Stimulated activated CD8-positive, alpha-beta memory T cell treated with anti-CD3 and anti-CD28 coated beads, Interleukin-12 subunit alpha, Interleukin-12 subunit beta, amount 100 ng/mL, for 4 hours (primary cell): Measurements from ENCODE around the gene PLEKHG3.

Experiments used
- DNase-seq: peaks from one replicate; pipeline ENCODE4 v3.0.0-alpha.2; 2020; ENCODE audit warnings: low read depth

The PLEKHG3 gene

GRCh38 chr14:64728106-64728505 is 23.9 kb downstream of the PLEKHG3 start:
- DNase-seq = no peak

- DNase-seq = no peak
Measured at GRCh38 chr14:64728856-64729255, 24.6 kb downstream of the PLEKHG3 start.

- no peak for DNase-seq
Measured at GRCh38 chr14:64729386-64730060, 25.3 kb downstream of the PLEKHG3 start.

GRCh38 chr14:64730061-64730440 is 25.8 kb downstream of the PLEKHG3 start:
- DNase-seq = no peak

- DNase-seq = no peak
Measured at GRCh38 chr14:64730681-64731080, 26.5 kb downstream of the PLEKHG3 start.

DNA sequence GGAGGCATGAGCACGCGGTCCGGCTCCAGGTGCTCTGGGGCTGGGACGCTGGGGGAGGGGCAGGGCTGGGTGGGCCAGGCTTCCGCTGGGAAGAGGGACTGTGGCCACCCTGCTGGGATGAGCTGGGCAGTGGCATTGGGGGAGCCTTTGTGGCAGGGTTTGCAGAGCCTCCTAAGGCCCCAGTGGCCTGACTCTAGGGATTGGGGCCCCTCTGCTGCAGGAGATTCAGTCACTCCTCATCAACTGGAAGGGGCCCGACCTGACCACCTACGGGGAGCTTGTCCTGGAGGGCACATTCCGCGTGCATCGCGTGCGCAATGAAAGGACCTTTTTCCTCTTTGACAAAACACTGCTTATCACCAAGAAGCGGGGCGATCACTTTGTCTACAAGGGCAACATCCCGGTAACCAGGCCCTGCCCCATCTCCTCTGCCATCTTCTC is 26.9 kb downstream of the PLEKHG3 start:
- DNase-seq = no peak

- no peak for DNase-seq
Measured at GRCh38 chr14:64732066-64732465, 27.8 kb downstream of the PLEKHG3 start.

DNA sequence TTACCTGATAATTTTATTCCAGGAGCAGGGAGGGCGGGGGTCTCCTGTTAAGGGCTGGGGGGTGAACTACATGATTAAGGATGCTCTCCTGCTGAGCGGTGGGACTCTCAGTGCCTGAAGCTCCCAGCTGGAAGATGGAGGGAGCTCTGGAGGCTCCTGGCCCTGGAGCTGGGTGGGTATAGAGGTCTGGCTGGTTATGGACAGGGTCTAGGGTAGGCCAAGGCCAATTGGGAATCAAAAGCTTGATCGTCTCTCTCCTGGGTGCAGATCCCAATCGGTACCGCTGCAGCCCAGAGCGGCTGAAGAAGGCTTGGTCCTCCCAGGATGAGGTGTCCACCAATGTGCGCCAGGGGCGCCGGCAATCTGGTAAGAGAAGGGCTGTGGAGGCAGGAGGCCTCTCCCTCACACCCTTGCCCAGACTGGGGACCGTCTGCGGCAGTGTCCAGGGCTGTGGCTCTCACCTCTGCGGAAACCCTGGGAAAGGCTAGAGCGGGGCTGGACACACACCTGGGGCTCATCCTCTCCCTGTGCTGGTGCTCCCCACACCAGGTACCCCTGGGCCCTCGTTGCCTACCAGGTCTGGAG is 28.4 kb downstream of the PLEKHG3 start:
- no peak for DNase-seq

DNA sequence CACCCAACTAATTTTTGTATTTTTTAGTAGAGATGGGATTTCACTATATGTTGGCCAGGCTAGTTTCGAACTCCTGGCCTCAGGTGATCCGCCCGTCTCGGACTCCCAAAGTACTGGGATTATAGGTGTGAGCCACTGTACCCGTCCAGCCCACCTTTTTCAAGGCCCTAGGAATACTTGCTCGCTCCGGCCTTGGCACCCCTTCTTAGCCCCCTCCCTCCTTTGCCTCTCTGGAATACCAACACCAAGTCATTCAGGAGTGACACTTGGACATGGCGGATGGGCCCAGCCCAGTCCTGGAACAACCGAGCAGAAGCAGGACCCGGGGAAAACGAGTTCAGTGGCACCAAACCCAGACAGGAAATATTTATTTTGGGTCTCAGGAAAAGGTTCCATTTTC is 29.1 kb downstream of the PLEKHG3 start:
- DNase-seq = no peak

- no peak for DNase-seq
Measured at GRCh38 chr14:64733899-64734298, 29.7 kb downstream of the PLEKHG3 start.

- no peak for DNase-seq
Measured at GRCh38 chr14:64734990-64735389, 30.8 kb downstream of the PLEKHG3 start.

DNA sequence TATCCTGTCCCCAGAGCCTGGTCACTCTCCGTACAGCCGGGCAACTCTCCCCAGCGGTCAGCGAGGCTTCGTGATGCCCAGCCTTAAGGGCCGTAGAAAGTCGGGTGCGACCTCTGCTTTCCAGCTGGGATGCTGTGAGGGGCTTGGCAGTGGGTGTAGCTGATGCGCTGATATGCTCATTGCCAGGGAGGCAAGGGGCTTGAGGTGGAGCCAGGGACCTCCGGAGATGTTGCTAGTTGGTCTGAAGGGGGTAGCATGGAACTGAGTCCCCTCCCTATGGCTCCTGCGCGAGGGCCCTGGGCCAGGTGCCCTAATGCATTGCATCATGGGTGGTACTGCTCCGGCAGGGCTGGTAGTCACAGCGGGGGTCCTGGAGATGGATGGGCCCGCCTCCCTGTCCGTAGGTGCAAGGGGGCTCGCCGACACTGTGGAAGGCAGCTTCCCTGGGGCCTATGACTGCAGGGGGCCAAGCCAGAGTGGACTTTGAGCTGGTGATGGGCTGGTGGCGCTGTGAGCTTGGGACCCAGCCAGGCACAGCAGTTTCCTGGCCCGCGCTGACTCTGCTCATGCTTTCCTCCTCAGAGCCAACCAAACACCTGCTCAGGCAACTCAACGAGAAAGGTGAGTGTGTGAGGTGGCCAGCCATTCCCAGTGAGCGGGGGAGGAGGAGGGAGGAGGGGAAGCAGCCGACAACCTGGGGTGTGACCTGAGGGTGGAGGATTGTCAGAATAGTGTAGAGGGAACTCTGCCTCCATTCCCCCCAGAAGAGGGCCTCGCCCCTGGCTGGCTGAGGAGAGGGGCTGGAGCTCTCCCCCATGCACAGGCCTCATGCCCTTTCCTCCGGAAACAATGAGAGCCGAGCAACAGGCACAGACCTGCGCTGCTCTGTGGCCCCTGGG is 32.3 kb downstream of the PLEKHG3 start:
- DNase-seq = no peak

DNA sequence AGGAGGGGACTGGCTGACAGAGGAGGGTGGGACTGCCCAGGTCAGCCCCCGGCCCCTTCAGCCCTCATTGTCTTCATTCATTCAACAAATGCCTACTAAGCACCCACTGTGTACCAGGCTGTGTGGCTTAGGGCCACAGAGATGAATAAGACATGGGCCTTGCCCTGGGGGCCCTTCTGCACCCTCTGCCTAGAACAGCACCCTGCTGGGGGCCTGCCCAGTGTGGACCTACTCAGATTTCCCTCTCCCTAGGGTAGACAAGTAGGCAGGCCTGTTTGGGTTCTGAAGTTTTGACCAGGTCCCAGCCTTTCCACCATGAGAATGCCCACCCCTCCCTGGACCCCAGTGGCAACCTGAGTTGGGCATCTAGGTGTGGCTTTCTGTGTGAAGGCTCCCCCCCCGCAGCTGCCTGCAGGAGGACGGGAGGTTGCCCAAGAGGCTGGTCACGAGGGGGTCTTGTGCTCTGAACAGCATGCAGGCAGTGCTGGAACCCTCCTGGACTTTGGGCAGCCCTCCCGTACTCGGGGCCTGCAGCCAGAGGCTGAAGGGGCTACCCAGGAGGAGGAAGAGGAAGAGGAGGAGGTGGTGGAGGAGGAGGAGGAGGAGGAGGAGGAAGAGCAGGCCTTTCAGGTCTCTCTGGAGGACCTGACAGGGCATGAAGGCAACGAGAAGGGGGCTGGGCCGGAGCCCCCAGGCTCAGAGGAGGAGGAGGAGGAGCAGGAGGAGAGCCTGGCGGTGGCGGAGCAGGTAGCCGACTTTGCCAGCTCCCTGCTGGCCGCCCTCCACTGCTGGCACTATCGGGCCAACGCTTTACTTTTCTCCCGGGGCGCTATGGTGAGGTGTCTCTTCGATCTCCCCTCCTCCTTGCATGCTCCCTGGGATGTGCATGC is 33.4 kb downstream of the PLEKHG3 start:
- DNase-seq = no peak

DNA sequence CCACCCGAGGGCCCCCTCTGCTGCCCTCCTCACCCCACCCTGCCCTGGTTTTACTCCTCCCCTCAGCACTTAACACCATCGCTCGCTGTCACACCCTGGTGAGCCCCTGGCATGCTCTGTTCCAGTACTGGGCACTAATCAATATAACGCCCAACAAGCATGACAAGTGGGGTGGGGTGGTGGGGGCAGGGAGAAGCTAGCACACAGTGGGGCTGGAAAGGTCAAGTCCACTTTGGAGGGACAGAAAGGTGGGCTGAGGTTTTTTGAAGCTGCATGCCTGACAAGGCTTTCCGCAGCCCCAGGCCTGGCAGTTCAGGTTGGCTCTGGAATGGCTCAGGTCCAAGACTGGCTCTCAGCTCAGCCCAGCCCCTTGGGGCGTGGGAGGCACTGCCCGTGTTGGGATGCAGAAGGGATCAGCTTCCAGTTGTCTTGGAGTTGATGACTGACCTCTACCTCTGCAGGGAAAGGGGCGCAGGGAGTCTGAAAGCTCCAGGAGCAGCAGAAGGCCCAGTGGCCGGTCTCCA is 34.1 kb downstream of the PLEKHG3 start:
- no peak for DNase-seq

- no peak for DNase-seq
Measured at GRCh38 chr14:64741200-64741599, 37.0 kb downstream of the PLEKHG3 start.

- no peak for DNase-seq
Measured at GRCh38 chr14:64741961-64742360, 37.7 kb downstream of the PLEKHG3 start.

DNA sequence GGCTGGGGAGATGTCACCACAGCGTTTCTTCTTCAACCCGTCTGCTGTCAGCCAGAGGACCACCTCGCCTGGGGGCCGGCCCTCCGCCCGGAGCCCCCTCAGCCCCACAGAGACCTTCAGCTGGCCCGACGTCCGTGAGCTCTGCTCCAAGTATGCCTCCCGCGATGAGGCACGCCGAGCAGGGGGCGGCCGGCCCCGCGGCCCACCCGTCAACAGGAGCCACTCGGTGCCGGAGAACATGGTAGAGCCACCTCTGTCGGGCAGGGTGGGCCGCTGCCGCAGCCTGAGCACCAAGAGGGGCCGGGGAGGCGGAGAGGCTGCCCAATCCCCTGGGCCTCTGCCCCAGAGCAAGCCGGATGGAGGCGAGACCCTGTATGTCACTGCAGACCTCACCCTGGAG is 38.8 kb downstream of the PLEKHG3 start:
- no peak for DNase-seq

GRCh38 chr14:64745511-64746091 is 41.4 kb downstream of the PLEKHG3 start:
- no peak for DNase-seq

GRCh38 chr14:64746298-64747250 is 42.4 kb downstream of the PLEKHG3 start:
- DNase-seq = no peak

DNA sequence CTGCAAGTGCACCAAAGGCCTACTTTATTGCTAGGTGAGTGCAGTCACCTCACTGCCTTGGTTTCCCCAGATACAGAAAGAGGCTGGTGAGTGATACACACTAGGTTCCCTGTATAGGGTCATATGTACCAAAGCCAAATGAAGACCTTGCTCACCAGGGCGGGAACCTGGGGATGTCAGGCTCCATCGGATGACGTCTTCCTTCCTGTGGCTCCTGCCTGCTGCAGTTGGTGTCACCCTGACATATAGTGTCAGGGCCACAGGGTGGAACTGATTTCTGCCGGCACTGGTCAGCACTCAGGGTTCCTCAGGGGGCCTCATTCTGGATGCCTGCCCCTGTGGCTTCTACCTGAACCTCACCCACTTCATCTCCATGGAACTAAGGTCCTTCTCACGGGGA is 43.1 kb downstream of the PLEKHG3 start:
- DNase-seq = no peak
